Endodermal cell (in vitro differentiated cells): ENCODE results near the gene MST1. TPM values are rescaled to one million over a fixed set of nuclear protein-coding genes. Genes with fewer than 3 reads are reported as not detected.

Experiments used
- DNase-seq: peaks from one replicate; pipeline ENCODE4 v3.0.0-alpha.2; 2017
- H3K27ac ChIP-seq: 2 replicates; pipeline ENCODE4 v1.5.1; 2013; ENCODE audit warnings: mild to moderate bottlenecking, low read depth, low read length, moderate library complexity
- H3K27me3 ChIP-seq: 2 replicates; pipeline ENCODE4 v1.6.1; 2013; ENCODE audit warnings: mild to moderate bottlenecking, low read length, moderate library complexity; ENCODE audit not compliant: insufficient read depth, control insufficient read depth, poor library complexity, severe bottlenecking
- H3K36me3 ChIP-seq: 2 replicates; pipeline ENCODE4 v1.7.0; 2013; ENCODE audit warnings: mild to moderate bottlenecking, low read length, moderate library complexity; ENCODE audit not compliant: control insufficient read depth, insufficient read depth
- H3K4me1 ChIP-seq: one replicate; pipeline ENCODE4 v1.7.0; 2013; ENCODE audit warnings: low read length; ENCODE audit not compliant: control insufficient read depth, insufficient read depth
- H3K4me3 ChIP-seq: 2 replicates; pipeline ENCODE4 v1.5.1; 2013; ENCODE audit warnings: mild to moderate bottlenecking, low read length, moderate library complexity
- H3K9ac ChIP-seq: 2 replicates; pipeline ENCODE4 v1.6.1; 2013; ENCODE audit warnings: mild to moderate bottlenecking, low read length, moderate library complexity; ENCODE audit not compliant: poor library complexity, severe bottlenecking; ENCODE audit errors: extremely low read depth
- H3K9me3 ChIP-seq: 2 replicates; pipeline ENCODE4 v1.6.1; 2013; ENCODE audit warnings: mild to moderate bottlenecking, low read length, moderate library complexity; ENCODE audit not compliant: control insufficient read depth
- H3K27ac Mint-ChIP-seq: 2 replicates; pipeline ENCODE4 v1.8.0; 2020; ENCODE audit warnings: mixed read lengths
- H3K27me3 Mint-ChIP-seq: 2 replicates; pipeline ENCODE4 v1.8.0; 2021; ENCODE audit warnings: mild to moderate bottlenecking, mixed read lengths; ENCODE audit not compliant: insufficient read depth
- H3K36me3 Mint-ChIP-seq: 2 replicates; pipeline ENCODE4 v1.8.0; 2020; ENCODE audit warnings: low read depth, mixed read lengths
- H3K4me1 Mint-ChIP-seq: 2 replicates; pipeline ENCODE4 v1.8.0; 2020; ENCODE audit warnings: mixed read lengths
- H3K4me3 Mint-ChIP-seq: 2 replicates; pipeline ENCODE4 v1.8.0; 2020; ENCODE audit warnings: mild to moderate bottlenecking, moderate library complexity, mixed read lengths
- H3K9me3 Mint-ChIP-seq: 2 replicates; pipeline ENCODE4 v1.8.0; 2020; ENCODE audit warnings: mild to moderate bottlenecking, mixed read lengths
- CTCF ChIP-seq: fragments of 200-600 bp; sonication (generic); conservative IDR thresholded peaks from 2 replicates; pipeline ENCODE4 v1.5.0; 2021; ENCODE audit warnings: antibody characterized with exemption, mild to moderate bottlenecking
- WGBS, 2 experiments: methylation state at CpG; one replicate each; pipeline versions ENCODE4 v1.1.5 to v1.1.7; 2013; ENCODE audit warnings: missing lambda C conversion rate in 2 of 2, mixed read lengths in 1 of 2; ENCODE audit not compliant: insufficient coverage in 1 of 2, insufficient read length in 1 of 2; 5-methylcytosine and 5-hydroxymethylcytosine counted together
- total RNA-seq, 2 donors: library from RNA; stranded (reverse); fragmentation: NEBNext Ultra II Directional in 1 of 2; extraction: Animal tissue kit (Norgen Biotek cat#: 25700) in 1 of 2; gene quantifications; 2 replicates in 1 of 2; 3 replicates in 1 of 2; pipeline ENCODE4 v1.2.1, GENCODE V29; 2021

MST1 gene
- total RNA-seq, 2 donors from 2014 or later: 30.8 to 35.5 TPM

- no peaks in the 10 kb centered on the region for H3K9me3 Mint-ChIP-seq
- H3K27ac Mint-ChIP-seq: no peak overlapping the region
- no peaks in the 10 kb centered on the region for H3K9me3 ChIP-seq
- peaks cover 3% of the 10 kb centered on the region for H3K4me1 Mint-ChIP-seq
- TF ChIP-seq CTCF: no peak
- H3K4me3 Mint-ChIP-seq: no peak overlapping the region
- peaks cover 44% of the 10 kb centered on the region for H3K36me3 Mint-ChIP-seq
- no peak for DNase-seq
- peaks cover 2% of the 10 kb centered on the region for H3K4me1 ChIP-seq
- H3K9ac ChIP-seq: no peak overlapping the region
- H3K27me3 ChIP-seq: no peaks in the 10 kb centered on the region
- H3K36me3 ChIP-seq: peaks cover 66% of the 10 kb centered on the region
- no peak overlapping the region for H3K4me3 ChIP-seq
- H3K27ac ChIP-seq: no peak overlapping the region
- WGBS, 2 experiments: 96% methylated on average over 13 to 15 of the region's 15 CpGs
- H3K27me3 Mint-ChIP-seq: no peaks in the 10 kb centered on the region
These were observed 38.7 kb upstream of the MST1 start for GRCh38 chr3:49727924-49728361.

GRCh38 chr3:49727154-49727923 lies 38.1 kb upstream of the MST1 start:
- H3K9me3 Mint-ChIP-seq: no peaks in the 10 kb centered on the region
- H3K27me3 Mint-ChIP-seq: no peaks in the 10 kb centered on the region
- no peak overlapping the region for H3K27ac Mint-ChIP-seq
- no peak for DNase-seq
- Histone ChIP-seq H3K4me3 (no peak overlapping the region), H3K9me3 (no peaks in the 10 kb centered on the region), H3K9ac (no peak overlapping the region), H3K27me3 (no peaks in the 10 kb centered on the region), H3K27ac (no peak overlapping the region), H3K36me3 (peaks cover 64% of the 10 kb centered on the region), H3K4me1 (peaks cover 7% of the 10 kb centered on the region)
- TF ChIP-seq CTCF: no peak
- H3K36me3 Mint-ChIP-seq: peaks cover 43% of the 10 kb centered on the region
- WGBS, 2 experiments: 95 to 97% methylated on average over 19 of the region's 19 CpGs
- peaks cover 3% of the 10 kb centered on the region for H3K4me1 Mint-ChIP-seq
- no peak overlapping the region for H3K4me3 Mint-ChIP-seq

- Histone ChIP-seq H3K9ac (no peak overlapping the region), H3K4me3 (no peak overlapping the region), H3K4me1 (peaks cover 7% of the 10 kb centered on the region), H3K27me3 (no peaks in the 10 kb centered on the region), H3K36me3 (peaks cover 64% of the 10 kb centered on the region), H3K27ac (no peak overlapping the region), H3K9me3 (no peaks in the 10 kb centered on the region)
- no peak for TF ChIP-seq CTCF
- Mint-ChIP-seq H3K4me3 (no peak overlapping the region), H3K36me3 (peaks cover 39% of the 10 kb centered on the region), H3K27ac (no peak overlapping the region), H3K27me3 (no peaks in the 10 kb centered on the region), H3K9me3 (no peaks in the 10 kb centered on the region), H3K4me1 (peaks cover 3% of the 10 kb centered on the region)
- WGBS, 2 experiments: 94 to 97% methylated on average over 7 to 11 of the region's 11 CpGs
- DNase-seq: no peak
These were observed 36.8 kb upstream of the MST1 start for GRCh38 chr3:49725906-49726681.
